ENCODE data around the gene DNAJB13.
"Not testable (repeated sequence)": the region's sequence is repeated elsewhere in the genome, so short reads cannot be mapped to it uniquely, and the experiment has no call there.

DNAJB13 gene

GRCh38 chr11:73977856-73978519 lies 27.2 kb downstream of the DNAJB13 start:
- DNase-seq (ENCODE audit: low spot score): no peak

DNA sequence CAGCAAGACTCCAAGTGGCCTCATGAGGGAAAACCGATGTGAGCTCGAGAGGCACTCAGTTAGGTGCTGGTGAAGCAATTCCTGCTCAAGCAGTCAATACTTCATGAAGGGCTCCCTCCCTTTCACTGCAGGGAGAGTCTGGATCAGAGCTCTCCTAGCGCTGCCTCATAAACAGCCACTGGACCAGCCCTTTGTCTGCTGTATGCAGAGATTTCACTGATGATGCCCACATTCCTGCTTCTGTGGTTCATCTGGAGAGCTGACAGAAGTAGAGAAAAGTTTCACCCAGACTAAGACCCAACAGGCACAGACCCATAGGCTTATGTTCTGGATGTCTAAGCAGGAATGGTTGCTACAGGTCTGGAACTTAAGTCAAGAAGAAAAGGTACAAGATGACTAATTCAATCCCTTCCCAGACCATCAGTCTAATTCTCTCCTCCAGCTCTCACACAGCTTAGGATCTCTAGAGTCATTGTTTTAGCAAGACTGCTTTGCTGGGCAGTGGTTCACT lies 27.8 kb downstream of the DNAJB13 start:
- DNase-seq (ENCODE audit: low spot score): no peak

DNA sequence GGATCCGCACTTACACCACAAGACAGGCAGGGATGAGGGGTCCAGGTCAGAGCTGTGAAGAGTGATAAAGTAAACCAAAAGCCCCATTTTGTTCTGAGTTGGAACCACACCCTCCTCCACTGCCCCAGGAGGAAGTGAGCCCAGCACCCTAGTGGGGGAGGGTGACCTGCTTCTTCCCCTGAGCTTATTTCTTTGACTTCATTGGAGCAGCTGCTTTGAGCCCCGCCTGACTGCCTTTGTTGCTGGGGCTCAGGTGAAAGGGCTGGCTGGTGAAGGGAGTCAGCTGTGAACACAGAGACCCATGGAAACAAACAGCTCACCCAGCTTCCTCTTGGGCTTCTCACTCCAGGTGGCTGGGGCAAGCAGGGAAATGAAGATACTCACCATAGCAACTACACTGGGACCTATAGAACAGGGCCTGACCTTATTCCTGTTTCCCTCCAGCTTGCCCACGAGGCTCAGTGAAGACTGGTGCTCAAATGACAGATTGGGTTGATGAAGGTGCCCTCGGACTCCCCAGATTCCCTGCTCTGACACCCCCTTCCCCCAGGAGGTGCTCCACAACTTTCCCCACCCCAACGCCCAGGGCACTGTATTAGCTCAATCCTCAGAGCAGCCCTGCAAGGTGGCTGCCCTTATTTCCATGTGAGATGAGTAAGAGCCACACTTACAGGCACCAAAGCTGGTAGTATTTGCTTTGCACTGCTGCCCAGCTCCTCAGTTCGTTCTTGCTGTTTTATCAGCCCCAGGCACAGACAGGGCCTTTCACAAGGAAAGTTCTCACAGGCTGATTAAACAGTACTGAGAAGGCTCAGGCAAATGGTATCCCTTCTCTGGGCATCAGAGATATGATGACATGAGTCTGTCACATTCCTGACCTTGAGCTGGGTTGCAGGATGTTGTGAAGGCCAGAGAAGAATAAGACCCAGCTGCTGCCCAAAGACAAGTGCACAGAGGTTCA lies 29.5 kb downstream of the DNAJB13 start:
- peak; percentile 34 for DNase-seq (ENCODE audit: low spot score)

GRCh38 chr11:73981051-73981805 lies 30.4 kb downstream of the DNAJB13 start:
- no peak for DNase-seq (ENCODE audit: low spot score)

DNA sequence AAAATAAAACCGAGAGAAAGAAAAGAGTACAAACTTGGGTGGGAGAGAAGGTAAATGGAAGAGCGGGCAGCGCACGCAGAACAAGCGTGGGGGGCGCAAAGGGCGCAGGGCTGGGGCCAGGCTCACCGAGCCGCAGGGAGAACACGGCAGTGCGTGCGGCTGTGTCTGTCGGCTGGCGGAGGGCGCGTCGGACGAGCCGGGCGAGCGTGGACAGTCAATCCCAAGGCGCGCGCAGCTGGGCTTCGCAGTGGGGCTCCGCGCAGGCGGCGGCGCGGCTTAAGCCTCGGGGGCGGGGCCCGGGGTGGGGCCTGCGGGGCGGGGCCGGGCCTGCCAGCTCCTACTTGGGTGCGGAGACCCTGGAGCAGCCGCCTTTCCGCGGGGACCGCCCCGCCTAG lies 31.8 kb downstream of the DNAJB13 start, which contains the start of gene UCP2:
Gene UCP2, minus strand, starts transcription at position 249 of the 395 bp plus-strand sequence. CDS start 4,465 bp downstream, outside the sequence.
- DNase-seq (ENCODE audit: low spot score): peak; percentile 92

GRCh38 chr11:73982990-73983740 lies 32.3 kb downstream of the DNAJB13 start:
- peak; percentile 98 for DNase-seq (ENCODE audit: low spot score)

DNA sequence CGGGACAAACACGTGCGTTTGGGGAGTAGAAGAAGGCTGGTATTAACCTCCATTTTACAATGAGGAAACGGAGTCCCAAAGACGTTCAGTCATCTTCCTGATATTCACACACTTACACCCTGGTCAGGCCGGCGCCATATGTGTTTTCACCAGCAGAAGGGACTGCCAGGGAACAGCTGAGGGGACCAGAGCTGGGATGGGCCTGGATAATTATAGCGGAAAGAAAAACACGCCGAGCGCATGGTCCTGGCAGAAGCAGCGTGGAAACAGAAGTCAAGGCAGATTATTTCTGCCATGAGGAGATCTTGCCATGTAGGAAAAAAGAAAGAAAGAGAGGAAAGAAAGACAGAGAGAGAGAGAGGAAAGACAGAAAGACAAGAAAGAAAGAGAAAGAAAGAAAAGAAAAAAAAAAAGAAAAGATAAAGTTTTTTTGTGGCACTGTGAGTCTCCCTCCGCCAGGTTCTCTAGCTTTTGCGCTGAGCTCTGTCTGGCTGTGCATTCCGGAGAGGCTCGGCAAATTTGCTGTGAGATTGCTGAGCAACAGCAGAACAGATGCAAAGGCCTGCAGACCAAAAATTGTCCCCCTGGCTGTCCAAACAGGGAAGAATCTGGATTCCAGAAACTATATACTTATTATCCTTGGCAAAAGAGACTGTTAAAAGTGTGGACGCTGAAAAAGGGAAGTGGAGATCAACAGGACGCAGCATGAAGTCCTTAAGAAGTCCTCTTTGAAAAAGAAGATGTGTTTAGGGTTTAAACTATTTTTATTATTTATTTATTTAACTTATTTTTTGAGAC lies 33.1 kb downstream of the DNAJB13 start:
- DNase-seq (ENCODE audit: low spot score): no peak

DNA sequence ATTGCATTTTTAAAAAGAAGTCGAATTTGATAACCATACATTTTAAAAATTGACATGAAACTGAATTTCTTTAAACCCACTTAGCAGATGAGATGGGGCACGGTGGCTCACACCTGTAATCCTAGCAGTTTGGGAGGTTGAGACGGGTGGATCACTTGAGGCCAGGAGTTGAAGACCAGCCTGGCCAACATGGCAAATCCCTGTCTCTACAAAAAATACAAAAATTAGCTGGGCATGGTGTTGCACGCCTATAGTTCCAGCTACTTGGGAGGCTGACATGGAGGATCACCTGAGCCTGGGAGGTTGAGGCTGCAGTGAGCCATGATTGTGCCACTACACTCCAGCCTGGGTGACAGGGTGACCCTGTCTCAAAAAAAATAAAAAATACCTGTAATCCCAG lies 34.8 kb downstream of the DNAJB13 start:
- not testable (repeated sequence) for DNase-seq (ENCODE audit: low spot score)

GRCh38 chr11:73988227-73988626 lies 37.4 kb downstream of the DNAJB13 start:
- no peak for DNase-seq (ENCODE audit: low spot score)

- DNase-seq (ENCODE audit: low spot score): no peak
Measured at GRCh38 chr11:73989156-73989555, 38.3 kb downstream of the DNAJB13 start.

- no peak for DNase-seq (ENCODE audit: low spot score)
Measured at GRCh38 chr11:73990730-73991129, 39.9 kb downstream of the DNAJB13 start.

- DNase-seq (ENCODE audit: low spot score): no peak
Measured at GRCh38 chr11:73991471-73992006, 40.7 kb downstream of the DNAJB13 start.

DNA sequence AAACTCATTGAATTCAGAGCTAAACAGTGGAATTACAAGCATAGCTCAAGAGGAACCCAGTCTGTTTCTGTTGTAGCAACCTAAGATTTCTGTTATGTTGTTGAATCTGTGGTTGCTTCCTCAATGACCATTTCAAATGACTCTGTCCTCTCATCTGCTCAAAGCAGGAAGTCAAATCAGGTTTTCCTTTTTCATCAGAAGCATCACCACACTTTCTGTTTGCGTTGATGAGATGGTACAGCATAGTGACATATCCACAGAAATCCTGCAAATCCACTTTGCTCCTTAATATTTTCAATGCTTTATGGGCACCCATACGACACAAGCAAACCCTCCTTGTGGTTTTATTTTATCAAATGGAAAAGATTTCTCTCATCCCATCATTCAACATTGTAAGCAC lies 44.4 kb downstream of the DNAJB13 start:
- no peak for DNase-seq (ENCODE audit: low spot score)

GRCh38 chr11:73995731-73996130 lies 44.9 kb downstream of the DNAJB13 start:
- DNase-seq (ENCODE audit: low spot score): no peak

- DNase-seq (ENCODE audit: low spot score): no peak
Measured at GRCh38 chr11:73996161-73996747, 45.4 kb downstream of the DNAJB13 start.

DNA sequence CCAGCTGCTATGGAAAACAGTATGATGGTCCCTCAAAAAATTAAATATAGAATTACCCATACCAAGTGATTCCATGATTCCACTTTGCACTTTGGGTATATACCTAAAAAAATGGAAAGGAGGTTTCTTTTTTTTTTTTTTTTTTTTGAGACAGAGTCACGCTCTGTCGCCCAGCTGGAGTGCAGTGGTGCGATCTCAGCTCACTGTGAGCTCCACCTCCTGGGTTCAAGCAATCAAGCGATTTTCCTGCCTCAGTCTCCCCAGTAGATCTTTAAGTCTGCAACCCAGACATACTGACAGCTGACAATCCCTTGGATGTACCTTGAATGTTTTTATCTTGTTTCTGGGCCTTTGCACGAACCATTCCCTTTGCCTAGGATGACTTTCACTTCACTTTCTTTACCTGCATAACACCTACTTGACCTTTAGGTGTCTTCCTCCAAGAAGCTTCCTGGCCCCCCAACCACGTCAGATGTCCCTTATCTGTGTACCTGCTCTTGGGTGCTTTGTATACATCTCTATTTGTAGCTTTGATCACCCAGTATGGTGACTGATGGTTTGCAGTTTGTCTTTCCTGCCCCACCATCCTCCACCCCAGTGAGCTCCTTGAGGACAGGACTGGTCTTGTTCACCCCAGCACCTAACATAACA lies 46.4 kb downstream of the DNAJB13 start:
- DNase-seq (ENCODE audit: low spot score): no peak

GRCh38 chr11:73998846-73999575 lies 48.2 kb downstream of the DNAJB13 start:
- no peak for DNase-seq (ENCODE audit: low spot score)

DNA sequence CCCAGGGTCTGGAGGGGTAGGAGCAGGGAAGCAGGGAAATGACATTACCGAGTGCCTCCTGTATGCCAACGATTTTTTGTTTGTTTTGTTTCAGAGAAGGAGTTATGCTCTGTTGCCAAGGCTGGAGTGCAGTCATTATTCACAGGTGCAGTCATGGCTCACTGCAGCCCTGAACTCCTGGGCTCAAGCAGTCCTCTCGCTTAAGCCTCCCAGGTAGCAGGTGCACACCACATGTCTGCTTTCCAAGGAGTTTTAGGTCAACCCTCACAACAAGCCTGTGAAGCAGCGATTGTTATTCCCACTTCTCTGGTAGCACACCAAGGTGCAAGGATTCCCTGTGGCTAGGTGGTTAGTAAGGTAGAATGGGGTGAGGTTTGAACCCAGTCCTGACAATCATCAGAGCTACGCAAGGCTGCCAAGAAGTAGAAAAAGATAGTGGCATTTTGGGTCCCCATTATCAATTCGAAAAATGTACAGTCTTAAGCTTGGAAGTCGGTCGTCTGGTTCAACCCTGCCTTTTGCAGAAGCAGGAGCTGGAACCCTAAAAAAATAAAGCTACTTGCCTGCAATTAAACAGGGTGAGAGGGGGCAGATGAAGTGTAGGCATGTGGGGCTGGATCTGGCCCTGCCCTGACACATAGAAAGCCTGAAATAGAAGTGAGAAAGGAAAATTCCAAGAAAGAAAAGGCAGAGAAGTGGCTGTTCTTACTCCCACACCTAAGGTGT lies 48.9 kb downstream of the DNAJB13 start:
- no peak for DNase-seq (ENCODE audit: low spot score)
